Sigmoid colon (tissue), 7 donors: ENCODE results near the gene ZNF708. TPM values are rescaled to one million over a fixed set of nuclear protein-coding genes. Genes with fewer than 3 reads are reported as not detected.

Experiments
- DNase-seq: peaks from one replicate; pipeline ENCODE4 v3.0.0-alpha.2; 2019
- H3K27ac ChIP-seq, 4 donors: fragments of 200-600 bp; sonication (generic); one replicate each; pipeline ENCODE4 v1.5.1; 2016 to 2019; ENCODE audit warnings: mild to moderate bottlenecking in 1 of 4
- H3K27me3 ChIP-seq, 3 donors: fragments of 200-600 bp; sonication (generic); one replicate each; pipeline ENCODE4 v1.5.1; 2019; ENCODE audit warnings: mild to moderate bottlenecking in 1 of 3
- H3K36me3 ChIP-seq, 4 donors: fragments of 200-600 bp; sonication (generic); one replicate each; pipeline ENCODE4 v1.5.1; 2016 to 2019
- H3K4me1 ChIP-seq, 4 donors: fragments of 200-600 bp; sonication (generic); one replicate each; pipeline ENCODE4 v1.5.1; 2017 to 2019
- H3K4me3 ChIP-seq, 4 donors: fragments of 200-600 bp; sonication (generic); one replicate each; pipeline ENCODE4 v1.5.1; 2017 to 2019; ENCODE audit warnings: mild to moderate bottlenecking in 2 of 4, moderate library complexity in 1 of 4
- H3K9me3 ChIP-seq, 4 donors: fragments of 200-600 bp in 3 of 4; sonication (generic) in 3 of 4; one replicate each; pipeline versions ENCODE4 v1.5.1 to v1.6.1; 2013 to 2019
- CTCF ChIP-seq, 4 experiments: fragments of 450-650 bp in 3 of 4; fragments of 200-600 bp in 1 of 4; IDR thresholded peaks; one replicate each; pipeline ENCODE4 v1.5.1; 2016 to 2019; ENCODE audit warnings: antibody characterized with exemption in 4 of 4, mild to moderate bottlenecking in 3 of 4, moderate library complexity in 2 of 4
- EP300 ChIP-seq, 4 donors: sonication (generic); formaldehyde crosslinking; IDR thresholded peaks; one replicate each; pipeline ENCODE4 v1.6.1; 2017; ENCODE audit warnings: antibody characterized with exemption in 4 of 4
- POLR2A ChIP-seq, 2 donors: fragments of 450-650 bp; IDR thresholded peaks; one replicate each; pipeline ENCODE4 v1.6.1; 2016; ENCODE audit warnings: antibody characterized with exemption in 2 of 2, mild to moderate bottlenecking in 2 of 2, moderate library complexity in 2 of 2
- POLR2AphosphoS5 ChIP-seq, 4 donors: sonication (generic); formaldehyde crosslinking; IDR thresholded peaks; one replicate each; pipeline ENCODE4 v1.6.1; 2017; ENCODE audit warnings: antibody characterized with exemption in 4 of 4
- WGBS, 2 donors: extraction: QIAGEN DNeasy Blood & Tissue Kit; methylation state at CpG; one replicate each; pipeline ENCODE4 v1.1.7; 2013; 5-methylcytosine and 5-hydroxymethylcytosine counted together
- intact Hi-C: fragments of 100-400 bp; cut with DNase I; formaldehyde crosslinking; loops from one replicate; pipeline ENCODE4 v1.15.1; 2023
- polyA plus RNA-seq, 3 donors: library from polyadenylated mRNA; stranded (reverse); fragments of 200-250 nt; gene quantifications; one replicate each; pipeline ENCODE4 v1.2.3, GENCODE V29; 2013
- total RNA-seq, 4 donors: library from RNA; depleted of rRNA; stranded (reverse); fragments of >200 nt; gene quantifications; one replicate each; pipeline ENCODE4 v1.1.0, GENCODE V29; 2016
- donor health status: healthy with polysubstance abuse.
- donor health status: Bipolar disorder and iron deficiency.
- donor health status: healthy.

Gene ZNF708
- total and polyA plus RNA-seq, 7 donors, result 1.4 to 25.2 (median 11.9) TPM

DNA sequence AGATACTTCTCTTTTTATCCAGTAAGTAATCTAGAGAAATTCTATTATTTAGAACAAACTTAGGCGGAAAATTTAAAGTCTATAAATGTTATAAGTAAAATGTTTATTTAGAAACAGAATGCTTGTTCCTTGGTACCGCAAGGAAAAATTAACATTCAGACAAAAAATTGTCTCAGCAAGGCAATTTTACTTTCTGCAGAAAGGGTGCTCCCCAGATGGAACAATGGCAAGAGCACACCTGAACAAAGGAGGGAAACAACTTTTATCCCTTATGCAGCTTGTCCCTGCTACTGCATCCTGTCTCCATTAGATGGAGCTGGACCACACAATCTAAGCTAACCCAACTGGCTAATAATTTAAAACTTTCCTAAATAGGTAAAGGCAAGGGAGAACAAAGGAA lies 6.5 kb upstream of the ZNF708 start:
- Histone ChIP-seq H3K27ac (no peak overlapping the region), H3K4me1 (no peaks in the 10 kb centered on the region), H3K27me3 (no peaks in the 10 kb centered on the region), H3K9me3 (peaks cover 0 to 13% (median 4%) of the 10 kb centered on the region in 4 donors), H3K36me3 (no peaks in the 10 kb centered on the region), H3K4me3 (no peak overlapping the region)
- no peak for DNase-seq
- TF ChIP-seq POLR2A (IDR thresholded peaks at IDR 0.05) (no peak), CTCF (IDR thresholded peaks at IDR 0.05) (no peak), POLR2AphosphoS5 (IDR thresholded peaks at IDR 0.05) (no peak), EP300 (IDR thresholded peaks at IDR 0.05) (no peak)
- intact Hi-C loops, result no loop called here
- WGBS, 2 donors, result 47 to 96% methylated on average over 2 of the region's 2 CpGs

DNA sequence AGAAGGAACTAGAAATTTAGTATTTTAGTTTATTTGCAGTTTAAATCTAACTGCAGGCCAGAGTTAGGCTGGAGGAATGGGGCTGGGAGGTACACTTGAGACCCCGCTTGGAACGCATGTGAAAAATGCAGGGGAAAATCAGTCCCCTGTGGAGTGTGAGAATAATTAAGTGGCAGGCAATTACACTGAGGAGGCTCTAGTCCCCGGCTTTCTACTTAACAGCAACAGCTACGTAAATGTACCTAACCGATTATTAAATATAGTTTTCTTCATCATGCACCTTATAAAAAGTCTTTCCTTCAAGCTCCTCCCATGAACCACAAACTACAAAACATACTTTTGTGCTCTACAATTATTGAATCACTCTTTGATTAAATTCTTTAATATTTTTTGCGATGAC lies 804 bp downstream of the ZNF708 start:
- intact Hi-C loops, result loop anchor here (10.0 kb wide), 1 partner anchor 176 kb away; the partner anchor contains the start of gene ZNF429
- H3K4me3 ChIP-seq, result peak overlapping the region; percentile 76 to 79 (median 76)
- no peak for DNase-seq
- 10 to 15% methylated on average over 6 of the region's 6 CpGs for WGBS, 2 donors
- H3K9me3 ChIP-seq, result no peaks in the 10 kb centered on the region
- TF ChIP-seq POLR2AphosphoS5 (IDR thresholded peaks at IDR 0.05) (no peak), EP300 (IDR thresholded peaks at IDR 0.05) (no peak), POLR2A (IDR thresholded peaks at IDR 0.05) (no peak), CTCF (IDR thresholded peaks at IDR 0.05) (no peak)
- H3K27me3 ChIP-seq, result no peaks in the 10 kb centered on the region
- H3K27ac ChIP-seq, result peak overlapping the region; percentile 96 to 99 (median 97)
- peaks cover 0 to 7% (median 0%) of the 10 kb centered on the region in 4 donors for H3K36me3 ChIP-seq
- peaks cover 0 to 21% (median 20%) of the 10 kb centered on the region in 4 donors for H3K4me1 ChIP-seq

- Histone ChIP-seq H3K27me3 (no peaks in the 10 kb centered on the region), H3K27ac (no peak overlapping the region), H3K9me3 (no peaks in the 10 kb centered on the region), H3K36me3 (peaks cover 0 to 7% (median 0%) of the 10 kb centered on the region in 4 donors), H3K4me1 (peaks cover 0 to 38% (median 32%) of the 10 kb centered on the region in 4 donors), H3K4me3 (no peak overlapping the region)
- no peak for DNase-seq
- intact Hi-C loops, result loop anchor here (10.0 kb wide), 1 partner anchor 179 kb away; the partner anchor contains the start of gene ZNF429
- 98 to 99% methylated on average over 2 of the region's 2 CpGs for WGBS, 2 donors
- TF ChIP-seq POLR2AphosphoS5 (IDR thresholded peaks at IDR 0.05) (no peak), EP300 (IDR thresholded peaks at IDR 0.05) (no peak), CTCF (IDR thresholded peaks at IDR 0.05) (no peak), POLR2A (IDR thresholded peaks at IDR 0.05) (no peak)
Measured at GRCh38 chr19:21326169-21326568, 3.0 kb downstream of the ZNF708 start.

DNA sequence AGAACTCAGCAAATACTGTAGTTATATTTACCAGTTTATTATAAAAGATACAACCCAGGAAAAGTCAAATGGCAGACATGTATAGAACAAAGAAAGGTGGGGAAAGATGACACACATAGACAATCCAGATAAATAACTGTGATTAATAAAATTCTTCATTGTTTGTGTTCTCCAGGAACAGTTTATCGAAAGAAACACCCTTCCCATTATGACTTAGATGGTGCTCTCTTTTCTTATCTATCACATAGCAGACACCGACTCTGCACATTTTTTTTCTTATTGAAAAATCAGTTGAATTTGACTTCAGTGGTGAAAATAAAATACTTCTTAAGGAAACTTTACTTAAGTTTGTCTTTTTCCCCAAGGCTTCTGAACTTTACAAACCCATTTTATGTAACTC lies 6.2 kb downstream of the ZNF708 start:
- WGBS, 2 donors, result 93% methylated on average over 2 of the region's 2 CpGs
- Histone ChIP-seq H3K27me3 (no peaks in the 10 kb centered on the region), H3K4me3 (no peak overlapping the region), H3K27ac (peak overlapping the region; percentile 33 to 63 (median 44)), H3K36me3 (peaks cover 0 to 7% (median 0%) of the 10 kb centered on the region in 4 donors), H3K9me3 (no peaks in the 10 kb centered on the region), H3K4me1 (peaks cover 0 to 33% (median 27%) of the 10 kb centered on the region in 4 donors)
- intact Hi-C loops, result loop anchor here (10.0 kb wide), 1 partner anchor 182 kb away; the partner anchor contains the start of gene ZNF429
- no peak for DNase-seq
- TF ChIP-seq POLR2A (IDR thresholded peaks at IDR 0.05) (no peak), EP300 (IDR thresholded peaks at IDR 0.05) (no peak), CTCF (IDR thresholded peaks at IDR 0.05) (no peak), POLR2AphosphoS5 (IDR thresholded peaks at IDR 0.05) (no peak)

DNA sequence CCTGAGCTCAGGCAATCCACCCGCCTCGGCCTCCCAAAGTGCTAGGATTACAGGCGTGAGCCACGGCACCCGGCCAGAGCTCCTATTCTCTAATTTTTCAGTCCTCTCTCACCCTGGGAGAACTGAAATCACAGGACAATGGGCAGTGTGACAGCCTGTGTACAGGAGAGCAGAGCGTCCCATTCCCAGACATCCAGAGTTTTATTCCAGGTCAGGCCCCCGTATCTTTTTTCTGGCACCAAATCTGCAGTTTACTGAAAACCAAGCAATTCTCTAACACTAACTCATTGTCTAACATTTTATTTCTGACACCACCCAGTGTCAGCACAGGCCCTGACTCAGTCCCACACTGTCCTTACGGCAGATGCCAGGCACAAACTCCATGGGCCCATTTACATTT lies 6.7 kb downstream of the ZNF708 start:
- Histone ChIP-seq H3K4me3 (no peak overlapping the region), H3K9me3 (no peaks in the 10 kb centered on the region), H3K27ac (peak overlapping the region; percentile 42 to 63 (median 49)), H3K4me1 (peaks cover 0 to 33% (median 27%) of the 10 kb centered on the region in 4 donors), H3K27me3 (no peaks in the 10 kb centered on the region), H3K36me3 (peaks cover 0 to 7% (median 0%) of the 10 kb centered on the region in 4 donors)
- WGBS, 2 donors, result 92 to 96% methylated on average over 8 of the region's 8 CpGs
- intact Hi-C loops, result loop anchor here (10.0 kb wide), 1 partner anchor 182 kb away; the partner anchor contains the start of gene ZNF429
- DNase-seq, result no peak
- TF ChIP-seq CTCF (IDR thresholded peaks at IDR 0.05) (no peak), EP300 (IDR thresholded peaks at IDR 0.05) (no peak), POLR2AphosphoS5 (IDR thresholded peaks at IDR 0.05) (peak in 1 of 4 donors; percentile 26)
